Activated naive CD8-positive, alpha-beta T cell treated with anti-CD3 and anti-CD28 coated beads, Interleukin-2, amount 50 U/mL, for 16 hours (primary cell): ENCODE results near the gene LETM1.

Source experiments
- DNase-seq: peaks from one replicate; pipeline ENCODE4 v3.0.0-alpha.2; 2020; ENCODE audit warnings: low read depth, low spot score

Gene LETM1

GRCh38 chr4:1779588-1780382, 76.2 kb downstream of the LETM1 start:
- DNase-seq: no peak

GRCh38 chr4:1778642-1779392, 77.1 kb downstream of the LETM1 start:
- DNase-seq: no peak

- DNase-seq: no peak
These were observed 77.9 kb downstream of the LETM1 start for GRCh38 chr4:1777822-1778641.

GRCh38 chr4:1776521-1777161, 79.3 kb downstream of the LETM1 start:
- DNase-seq: no peak

GRCh38 chr4:1775731-1776500, 80.0 kb downstream of the LETM1 start:
- DNase-seq: no peak

GRCh38 chr4:1773754-1774153, 82.2 kb downstream of the LETM1 start:
- no peak for DNase-seq

- no peak for DNase-seq
These were observed 83.0 kb downstream of the LETM1 start for GRCh38 chr4:1772853-1773538.

GRCh38 chr4:1771555-1772305, 84.2 kb downstream of the LETM1 start:
- no peak for DNase-seq

GRCh38 chr4:1770791-1771231, 85.1 kb downstream of the LETM1 start:
- no peak for DNase-seq

- DNase-seq: no peak
These were observed 85.7 kb downstream of the LETM1 start for GRCh38 chr4:1770245-1770644.

- no peak for DNase-seq
These were observed 86.3 kb downstream of the LETM1 start for GRCh38 chr4:1769692-1770091.

GRCh38 chr4:1768367-1769034, 87.5 kb downstream of the LETM1 start:
- DNase-seq: no peak

GRCh38 chr4:1767770-1768366, 88.1 kb downstream of the LETM1 start:
- DNase-seq: no peak

- DNase-seq: no peak
These were observed 88.7 kb downstream of the LETM1 start for GRCh38 chr4:1767061-1767769.

- DNase-seq: no peak
These were observed 89.6 kb downstream of the LETM1 start for GRCh38 chr4:1766106-1767060.

- DNase-seq: no peak
These were observed 90.4 kb downstream of the LETM1 start for GRCh38 chr4:1765409-1766072.
